Mesodermal cell (in vitro differentiated cells): ENCODE data around the gene TMEM207.

Experiments used
- H3K27ac ChIP-seq: 2 replicates; pipeline ENCODE4 v1.7.0; 2013; ENCODE audit warnings: mild to moderate bottlenecking, low read depth, low read length, moderate library complexity; ENCODE audit not compliant: severe bottlenecking
- H3K36me3 ChIP-seq: 2 replicates; pipeline ENCODE4 v1.7.1; 2013; ENCODE audit warnings: mild to moderate bottlenecking, low read length, moderate library complexity; ENCODE audit not compliant: control insufficient read depth, insufficient read depth
- H3K4me1 ChIP-seq: one replicate; pipeline ENCODE4 v1.7.1; 2013; ENCODE audit warnings: mild to moderate bottlenecking, low read length; ENCODE audit not compliant: insufficient read depth, control insufficient read depth, poor library complexity, severe bottlenecking
- H3K4me3 ChIP-seq: 2 replicates; pipeline ENCODE4 v1.7.0; 2013; ENCODE audit warnings: low read length, control low read depth, mild to moderate bottlenecking; ENCODE audit not compliant: insufficient read depth, poor library complexity, severe bottlenecking; ENCODE audit errors: extremely low read depth
- H3K9me3 ChIP-seq: 2 replicates; pipeline ENCODE4 v1.7.1; 2013; ENCODE audit warnings: mild to moderate bottlenecking, low read length, moderate library complexity; ENCODE audit not compliant: control insufficient read depth
- WGBS, 2 experiments: methylation state at CpG; one replicate each; pipeline ENCODE4 v1.1.5; 2013; ENCODE audit warnings: missing lambda C conversion rate in 2 of 2; ENCODE audit not compliant: insufficient coverage in 2 of 2; 5-methylcytosine and 5-hydroxymethylcytosine counted together

The TMEM207 gene

DNA sequence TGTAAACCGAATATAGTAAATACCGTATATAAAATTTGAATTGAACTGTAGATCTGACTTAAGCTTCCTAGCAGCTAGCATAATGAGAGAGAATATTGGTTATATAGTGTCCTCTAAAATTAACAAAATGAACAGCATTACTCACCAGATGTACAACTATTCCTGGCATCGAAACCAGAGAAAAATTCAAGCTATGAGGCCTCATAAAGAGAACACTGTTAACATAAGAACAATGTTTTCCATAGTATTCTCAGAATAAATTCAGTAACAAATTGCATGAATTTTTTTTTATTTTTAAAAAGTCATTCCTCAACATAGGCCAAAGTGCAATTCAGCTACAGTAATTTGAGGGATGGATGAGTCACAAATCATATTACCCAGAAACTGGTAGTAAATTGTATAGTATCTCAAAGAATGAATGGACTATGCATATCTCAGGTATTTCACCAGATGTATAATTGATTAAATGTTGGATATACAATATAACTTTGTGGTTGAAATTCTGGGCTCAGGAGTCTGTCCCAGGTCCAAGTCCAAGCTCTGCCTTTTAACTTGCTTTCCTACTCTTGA lies 5.0 kb downstream of the TMEM207 start:
- Histone ChIP-seq H3K4me3 (no peak overlapping the region), H3K36me3 (no peaks in the 10 kb centered on the region), H3K27ac (no peak overlapping the region), H3K4me1 (peaks cover 15% of the 10 kb centered on the region), H3K9me3 (no peaks in the 10 kb centered on the region)
- 100% methylated on average over 1 to 2 of the region's 3 CpGs for WGBS, 2 experiments

DNA sequence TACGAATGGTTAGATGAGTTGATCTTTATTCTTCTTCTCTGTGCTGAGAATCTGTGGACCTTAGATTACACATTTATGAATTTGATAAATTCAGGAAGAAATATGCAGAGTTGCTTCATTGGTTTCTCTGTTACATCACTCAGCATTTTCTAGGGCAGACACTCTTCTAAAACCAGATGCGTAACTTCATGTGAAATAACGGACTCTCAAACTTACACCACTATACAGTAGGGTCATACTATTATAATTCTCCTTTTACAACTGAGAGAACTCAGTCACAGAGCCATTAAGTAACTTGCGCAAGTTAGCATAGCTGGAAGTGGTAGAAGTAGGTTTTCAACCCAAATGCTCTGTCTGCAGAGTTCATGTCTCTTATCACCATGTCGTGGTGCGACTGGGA lies 5.7 kb downstream of the TMEM207 start:
- peaks cover 15% of the 10 kb centered on the region for H3K4me1 ChIP-seq
- WGBS, 2 experiments: 97 to 100% methylated on average over 4 of the region's 6 CpGs
- no peak overlapping the region for H3K4me3 ChIP-seq
- H3K36me3 ChIP-seq: no peaks in the 10 kb centered on the region
- no peaks in the 10 kb centered on the region for H3K9me3 ChIP-seq
- no peak overlapping the region for H3K27ac ChIP-seq

DNA sequence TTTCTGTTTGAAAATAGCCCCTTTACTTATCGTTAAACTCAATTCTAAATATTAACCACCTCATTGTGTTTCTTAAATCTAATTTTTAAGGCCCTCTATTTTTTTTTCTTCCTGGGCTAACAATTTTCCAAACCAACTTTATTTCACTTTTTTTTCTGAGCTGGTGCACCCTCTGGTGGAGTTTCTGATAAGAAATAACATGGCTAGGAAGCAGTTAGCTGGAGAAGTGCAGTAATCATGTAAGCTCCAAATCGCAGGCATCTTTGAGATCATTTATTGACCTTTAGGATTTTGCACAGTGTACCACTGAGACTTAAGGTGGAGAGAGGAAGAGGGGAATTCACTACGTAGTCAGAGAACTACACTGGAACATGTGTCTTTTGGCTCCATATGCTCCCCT lies 6.4 kb downstream of the TMEM207 start:
- no peaks in the 10 kb centered on the region for H3K9me3 ChIP-seq
- H3K4me3 ChIP-seq: no peak overlapping the region
- peaks cover 15% of the 10 kb centered on the region for H3K4me1 ChIP-seq
- no peaks in the 10 kb centered on the region for H3K36me3 ChIP-seq
- no peak overlapping the region for H3K27ac ChIP-seq
- WGBS, 2 experiments: 89% methylated on average over 2 of the region's 3 CpGs

DNA sequence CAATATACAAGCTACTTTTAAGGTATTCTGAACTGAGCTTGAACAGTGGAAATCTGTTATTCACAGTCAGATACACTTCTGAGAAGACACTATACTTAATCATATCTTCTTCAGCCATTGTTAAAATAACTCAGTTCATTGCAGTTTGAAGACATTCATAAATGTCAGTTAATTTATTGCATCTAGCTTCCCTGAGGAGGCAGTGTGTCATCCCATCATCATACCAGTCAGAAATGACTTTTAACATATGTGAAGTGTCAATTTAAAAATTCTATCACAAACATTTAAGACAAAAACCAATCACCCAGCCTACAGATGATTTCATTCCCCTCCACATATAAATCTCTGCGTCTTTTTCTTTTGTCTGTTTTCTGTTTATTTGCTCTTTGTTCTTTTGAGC lies 7.5 kb downstream of the TMEM207 start:
- no peak overlapping the region for H3K27ac ChIP-seq
- peaks cover 12% of the 10 kb centered on the region for H3K4me1 ChIP-seq
- H3K36me3 ChIP-seq: no peaks in the 10 kb centered on the region
- WGBS, 2 experiments: no CpG with 5 or more reads among the region's 1 CpG
- H3K4me3 ChIP-seq: no peak overlapping the region
- no peaks in the 10 kb centered on the region for H3K9me3 ChIP-seq

DNA sequence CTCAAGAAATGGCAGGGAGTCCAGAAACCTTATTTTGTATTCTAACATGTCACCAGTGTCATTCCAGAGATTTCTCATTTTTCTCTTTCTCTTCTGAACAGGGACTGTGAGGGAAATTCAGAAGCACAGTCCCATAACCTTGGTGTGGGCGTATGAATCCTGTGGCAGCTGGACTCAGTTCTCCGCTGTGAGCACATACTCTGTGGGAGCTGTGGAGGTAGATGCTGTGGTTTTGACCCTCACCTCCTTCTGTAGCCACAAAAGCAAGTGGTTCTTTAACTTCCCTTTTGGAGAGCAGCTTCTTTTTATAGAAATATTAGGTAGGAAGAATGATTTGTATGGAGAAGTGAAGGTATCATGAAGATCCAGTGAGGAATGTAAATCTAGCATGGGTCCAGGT lies 13.4 kb downstream of the TMEM207 start:
- H3K9me3 ChIP-seq: peaks cover 13% of the 10 kb centered on the region
- H3K4me1 ChIP-seq: peaks cover 4% of the 10 kb centered on the region
- no peaks in the 10 kb centered on the region for H3K36me3 ChIP-seq
- WGBS, 2 experiments: no CpG with 5 or more reads among the region's 2 CpGs
- H3K4me3 ChIP-seq: no peak overlapping the region
- H3K27ac ChIP-seq: no peak overlapping the region

DNA sequence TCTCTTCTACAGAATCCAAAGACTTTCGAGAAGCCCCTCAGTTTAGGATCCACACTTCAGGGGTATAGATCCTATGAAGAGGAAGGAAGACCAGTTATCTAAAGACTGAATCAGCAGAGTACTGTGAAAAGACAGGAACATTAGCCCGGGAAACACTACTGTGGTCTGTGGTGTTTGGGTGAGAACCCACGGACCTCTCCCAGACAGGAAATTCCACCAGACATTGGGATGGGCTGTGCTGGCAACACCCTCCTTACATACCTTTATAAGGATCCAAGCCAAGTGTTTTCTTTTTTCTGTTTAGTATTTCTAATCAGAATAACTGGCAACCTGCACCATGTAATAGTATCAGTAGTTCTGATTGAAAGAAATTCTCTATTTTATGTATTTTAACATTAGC lies 14.1 kb downstream of the TMEM207 start:
- Histone ChIP-seq H3K36me3 (no peaks in the 10 kb centered on the region), H3K9me3 (peaks cover 13% of the 10 kb centered on the region), H3K27ac (no peak overlapping the region), H3K4me3 (no peak overlapping the region), H3K4me1 (peaks cover 4% of the 10 kb centered on the region)
- no CpG with 5 or more reads among the region's 3 CpGs for WGBS, 2 experiments

DNA sequence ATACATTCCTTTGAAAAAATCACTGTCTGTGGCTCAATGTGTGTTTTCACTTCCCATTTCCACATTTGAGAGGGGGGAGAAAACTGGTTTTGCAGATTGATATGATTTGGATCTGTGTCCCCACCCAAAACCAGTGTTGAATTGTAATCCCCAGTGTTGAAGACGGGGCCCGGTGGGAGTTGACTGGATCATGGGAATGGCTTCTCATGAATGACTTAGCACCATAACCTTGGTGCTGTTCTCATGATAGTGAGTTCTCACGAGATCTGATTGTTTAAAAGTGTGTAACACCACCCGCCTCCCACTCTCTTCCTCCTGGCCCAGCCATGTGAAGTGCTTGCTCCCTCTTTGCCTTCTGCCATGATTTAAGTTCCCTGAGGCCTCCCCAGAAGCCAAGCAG lies 16.1 kb downstream of the TMEM207 start:
- Histone ChIP-seq H3K27ac (no peak overlapping the region), H3K9me3 (peaks cover 13% of the 10 kb centered on the region), H3K4me3 (no peak overlapping the region), H3K36me3 (no peaks in the 10 kb centered on the region), H3K4me1 (peaks cover 4% of the 10 kb centered on the region)
- 89 to 97% methylated on average over 4 of the region's 4 CpGs for WGBS, 2 experiments

DNA sequence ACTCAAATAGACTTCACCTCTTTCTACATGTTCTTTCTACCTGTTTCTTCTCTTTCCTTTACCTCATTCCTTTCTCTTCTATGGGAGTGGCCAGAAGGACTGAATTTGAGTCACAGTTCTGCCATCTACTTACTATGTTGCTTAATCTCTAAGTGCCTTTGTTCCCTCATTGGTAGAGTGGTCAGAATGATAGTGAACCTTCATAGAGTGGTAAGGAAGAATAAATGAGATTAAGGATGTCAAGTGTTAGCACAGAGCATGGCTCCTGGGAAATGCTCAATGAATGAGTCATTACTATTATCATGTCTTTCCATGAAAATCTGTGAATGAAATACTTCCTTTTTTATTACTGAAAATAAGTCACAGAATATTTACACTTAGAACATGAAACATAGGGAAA lies 17.5 kb downstream of the TMEM207 start:
- Histone ChIP-seq H3K4me1 (peaks cover 4% of the 10 kb centered on the region), H3K4me3 (no peak overlapping the region), H3K27ac (no peak overlapping the region), H3K36me3 (no peaks in the 10 kb centered on the region), H3K9me3 (peaks cover 13% of the 10 kb centered on the region)

DNA sequence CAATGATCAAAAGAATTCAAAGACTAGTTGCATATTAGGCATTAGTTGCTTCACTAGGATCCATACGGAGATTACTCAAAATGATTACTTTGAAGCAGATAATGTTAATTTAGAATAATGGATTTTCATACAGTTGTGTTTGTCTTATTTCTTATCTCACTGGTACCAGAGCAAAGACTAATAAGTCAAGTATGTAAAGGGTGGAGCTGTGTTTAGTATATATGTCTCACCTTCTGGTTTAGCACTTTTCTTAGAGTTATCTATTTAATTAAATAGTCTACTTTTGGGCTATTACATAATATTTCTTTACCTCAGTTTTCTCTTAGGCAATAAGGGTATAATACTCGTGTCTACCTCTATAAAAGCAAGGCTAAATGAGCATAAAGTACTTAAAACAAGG lies 18.8 kb downstream of the TMEM207 start:
- H3K27ac ChIP-seq: no peak overlapping the region
- H3K36me3 ChIP-seq: no peaks in the 10 kb centered on the region
- H3K9me3 ChIP-seq: peaks cover 13% of the 10 kb centered on the region
- WGBS, 2 experiments: no CpG with 5 or more reads among the region's 2 CpGs
- no peak overlapping the region for H3K4me3 ChIP-seq
- peaks cover 4% of the 10 kb centered on the region for H3K4me1 ChIP-seq

DNA sequence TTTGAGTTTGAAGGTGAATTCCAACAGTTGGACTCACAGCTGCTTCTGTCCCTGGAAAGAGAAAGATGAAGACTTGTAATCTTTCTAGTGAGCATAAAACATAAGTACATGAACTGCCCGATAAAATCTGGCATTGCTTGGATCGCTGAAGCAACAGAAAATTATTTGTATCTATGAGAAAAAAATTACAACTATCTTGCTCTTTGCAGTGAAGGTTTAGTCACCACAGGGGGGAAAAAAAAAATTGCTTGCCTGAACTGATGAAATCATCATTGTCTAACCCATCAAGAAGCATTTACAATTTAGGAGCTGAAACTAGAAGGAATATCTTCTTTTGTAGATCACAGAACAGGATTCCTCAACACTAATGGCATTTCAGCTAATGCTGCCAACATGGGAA lies 20.0 kb downstream of the TMEM207 start:
- Histone ChIP-seq H3K4me1 (no peaks in the 10 kb centered on the region), H3K27ac (no peak overlapping the region), H3K36me3 (no peaks in the 10 kb centered on the region), H3K9me3 (peaks cover 13% of the 10 kb centered on the region), H3K4me3 (no peak overlapping the region)
- no CpG with 5 or more reads among the region's 2 CpGs for WGBS, 2 experiments

DNA sequence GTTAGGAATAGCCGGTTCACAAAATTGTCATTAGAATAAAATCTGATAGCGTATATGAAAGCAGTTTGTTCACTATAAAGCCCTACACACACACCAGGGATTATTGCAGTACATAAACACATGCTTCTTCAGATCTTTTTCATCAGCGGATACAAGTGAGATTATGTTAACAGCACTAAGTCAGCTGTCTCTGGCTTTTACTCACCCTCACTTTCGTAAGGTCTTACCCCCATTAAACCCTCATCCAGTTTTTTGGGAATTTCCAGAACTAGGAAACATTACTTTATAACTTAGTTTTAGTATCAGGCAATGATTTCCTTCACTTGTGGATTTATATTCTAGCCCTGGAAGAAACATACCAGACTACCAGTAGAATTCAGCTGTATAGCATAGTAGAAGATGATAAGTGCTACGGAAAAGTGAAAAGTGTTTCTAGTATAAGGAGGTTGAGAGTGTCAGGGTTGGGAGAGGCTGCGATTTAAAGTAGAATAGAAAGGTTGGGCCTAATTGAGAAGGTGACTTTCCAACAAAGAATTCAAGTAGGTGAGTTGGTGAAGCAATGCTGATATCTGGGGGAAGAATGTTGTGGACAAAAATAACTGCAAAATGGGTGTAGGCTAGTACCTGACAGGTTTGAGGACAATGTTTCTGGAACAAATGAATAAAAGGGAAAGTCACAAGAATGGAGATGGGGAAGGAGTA lies 22.7 kb downstream of the TMEM207 start:
- no peak overlapping the region for H3K27ac ChIP-seq
- no peak overlapping the region for H3K4me3 ChIP-seq
- no peaks in the 10 kb centered on the region for H3K36me3 ChIP-seq
- no peaks in the 10 kb centered on the region for H3K9me3 ChIP-seq
- no peaks in the 10 kb centered on the region for H3K4me1 ChIP-seq
- WGBS, 2 experiments: 96 to 100% methylated on average over 3 of the region's 6 CpGs
